ENCODE data around the gene TLR6. TPM values are rescaled to one million over a fixed set of nuclear protein-coding genes. Genes with fewer than 3 reads are reported as not detected.

Gene TLR6
- total RNA-seq: 3.1 and 3.7 TPM in 2 replicates

GRCh38 chr4:38856524-38857337, at the start of gene TLR6:
TLR6 (minus strand) TSS chr4:38856817; CDS start chr4:38829473, 27,344 bp downstream.

GRCh38 chr4:38867478-38868058, 11.0 kb upstream of the TLR6 start, which contains the start of gene FAM114A1:
FAM114A1 (plus strand) TSS chr4:38867806; CDS start chr4:38878079, 10,273 bp downstream.

GRCh38 chr4:38804654-38805295, 51.8 kb downstream of the TLR6 start, which contains the start of gene TLR1:
TLR1 (minus strand) TSS chr4:38804791; CDS start chr4:38798831, 5,960 bp downstream.

GRCh38 chr4:38782452-38783108, 74.0 kb downstream of the TLR6 start, which contains the start of gene TLR10:
TLR10 (minus strand) TSS chr4:38782990; CDS start chr4:38775590, 7,400 bp downstream.

Small RNA genes within 50 kb of the gene (small RNA-seq; reads per million reads assigned to genes)
- 51.0 reads per million, percentile 98 among the genes with 10 or more reads in this experiment for gene MIR574

Other genes starting within 250 kb of the TLR6 start
- gene KLF3, start 192.6 kb downstream of the TLR6 start, total RNA-seq: 13.6 and 24.4 TPM in 2 replicates
- under 0.01 TPM in 1 of 2 replicates, not detected in the other for gene TLR10, start 73.8 kb downstream of the TLR6 start, total RNA-seq
- gene TLR1, start 52.0 kb downstream of the TLR6 start, total RNA-seq: 0.73 and 1.4 TPM in 2 replicates
- 255 and 266 TPM in 2 replicates for gene FAM114A1, start 11.0 kb upstream of the TLR6 start, total RNA-seq
- 0.20 TPM in 1 of 2 replicates, not detected in the other for gene TMEM156, start 175.6 kb upstream of the TLR6 start, total RNA-seq
- 35.3 and 36.6 TPM in 2 replicates for gene KLHL5, start 205.4 kb upstream of the TLR6 start, total RNA-seq